Sigmoid colon (tissue), 7 donors: ENCODE results near the gene CLRN3. TPM values are rescaled to one million over a fixed set of nuclear protein-coding genes. Genes with fewer than 3 reads are reported as not detected.

Source experiments
- DNase-seq: peaks from one replicate; pipeline ENCODE4 v3.0.0-alpha.2; 2019
- H3K27ac ChIP-seq, 4 donors: fragments of 200-600 bp; sonication (generic); one replicate each; pipeline ENCODE4 v1.5.1; 2016 to 2019; ENCODE audit warnings: mild to moderate bottlenecking in 1 of 4
- H3K27me3 ChIP-seq, 3 donors: fragments of 200-600 bp; sonication (generic); one replicate each; pipeline ENCODE4 v1.5.1; 2019; ENCODE audit warnings: mild to moderate bottlenecking in 1 of 3
- H3K36me3 ChIP-seq, 4 donors: fragments of 200-600 bp; sonication (generic); one replicate each; pipeline ENCODE4 v1.5.1; 2016 to 2019
- H3K4me1 ChIP-seq, 4 donors: fragments of 200-600 bp; sonication (generic); one replicate each; pipeline ENCODE4 v1.5.1; 2017 to 2019
- H3K4me3 ChIP-seq, 4 donors: fragments of 200-600 bp; sonication (generic); one replicate each; pipeline ENCODE4 v1.5.1; 2017 to 2019; ENCODE audit warnings: mild to moderate bottlenecking in 2 of 4, moderate library complexity in 1 of 4
- H3K9me3 ChIP-seq, 4 donors: fragments of 200-600 bp in 3 of 4; sonication (generic) in 3 of 4; one replicate each; pipeline versions ENCODE4 v1.5.1 to v1.6.1; 2013 to 2019
- CTCF ChIP-seq, 4 experiments: fragments of 450-650 bp in 3 of 4; fragments of 200-600 bp in 1 of 4; IDR thresholded peaks; one replicate each; pipeline ENCODE4 v1.5.1; 2016 to 2019; ENCODE audit warnings: antibody characterized with exemption in 4 of 4, mild to moderate bottlenecking in 3 of 4, moderate library complexity in 2 of 4
- EP300 ChIP-seq, 4 donors: sonication (generic); formaldehyde crosslinking; IDR thresholded peaks; one replicate each; pipeline ENCODE4 v1.6.1; 2017; ENCODE audit warnings: antibody characterized with exemption in 4 of 4
- POLR2A ChIP-seq, 2 donors: fragments of 450-650 bp; IDR thresholded peaks; one replicate each; pipeline ENCODE4 v1.6.1; 2016; ENCODE audit warnings: antibody characterized with exemption in 2 of 2, mild to moderate bottlenecking in 2 of 2, moderate library complexity in 2 of 2
- POLR2AphosphoS5 ChIP-seq, 4 donors: sonication (generic); formaldehyde crosslinking; IDR thresholded peaks; one replicate each; pipeline ENCODE4 v1.6.1; 2017; ENCODE audit warnings: antibody characterized with exemption in 4 of 4
- WGBS, 2 donors: extraction: QIAGEN DNeasy Blood & Tissue Kit; methylation state at CpG; one replicate each; pipeline ENCODE4 v1.1.7; 2013; 5-methylcytosine and 5-hydroxymethylcytosine counted together
- intact Hi-C: fragments of 100-400 bp; cut with DNase I; formaldehyde crosslinking; loops from one replicate; pipeline ENCODE4 v1.15.1; 2023
- polyA plus RNA-seq, 3 donors: library from polyadenylated mRNA; stranded (reverse); fragments of 200-250 nt; gene quantifications; one replicate each; pipeline ENCODE4 v1.2.3, GENCODE V29; 2013
- total RNA-seq, 4 donors: library from RNA; depleted of rRNA; stranded (reverse); fragments of >200 nt; gene quantifications; one replicate each; pipeline ENCODE4 v1.1.0, GENCODE V29; 2016
- donor health status: healthy with polysubstance abuse.
- donor health status: Bipolar disorder and iron deficiency.
- donor health status: healthy.

Gene CLRN3
- total and polyA plus RNA-seq, 7 donors = 37.8 to 88.9 (median 56.2) TPM; not detected in 4

GRCh38 chr10:127894146-127894545 is 1.4 kb upstream of the CLRN3 start:
- intact Hi-C loops = no loop called here
- Histone ChIP-seq H3K9me3 (no peaks in the 10 kb centered on the region), H3K4me3 (no peak overlapping the region), H3K27ac (no peak overlapping the region), H3K27me3 (no peaks in the 10 kb centered on the region), H3K36me3 (no peaks in the 10 kb centered on the region), H3K4me1 (no peaks in the 10 kb centered on the region)
- WGBS, 2 donors = 43 to 77% methylated on average over 1 of the region's 1 CpG
- DNase-seq = no peak
- TF ChIP-seq CTCF (IDR thresholded peaks at IDR 0.05) (no peak), POLR2AphosphoS5 (IDR thresholded peaks at IDR 0.05) (no peak), POLR2A (IDR thresholded peaks at IDR 0.05) (no peak), EP300 (IDR thresholded peaks at IDR 0.05) (no peak)

- no peak for TF ChIP-seq POLR2A (IDR thresholded peaks at IDR 0.05)
- no peak for TF ChIP-seq EP300 (IDR thresholded peaks at IDR 0.05)
- TF ChIP-seq POLR2AphosphoS5 (IDR thresholded peaks at IDR 0.05) = no peak
- no peak for TF ChIP-seq CTCF (IDR thresholded peaks at IDR 0.05)
- Histone ChIP-seq H3K36me3 (no peaks in the 10 kb centered on the region), H3K27me3 (no peaks in the 10 kb centered on the region), H3K27ac (no peak overlapping the region), H3K4me1 (no peaks in the 10 kb centered on the region), H3K9me3 (no peaks in the 10 kb centered on the region), H3K4me3 (no peak overlapping the region)
- 17 to 77% methylated on average over 3 of the region's 3 CpGs for WGBS, 2 donors
- intact Hi-C loops = no loop called here
- no peak for DNase-seq
Observed at GRCh38 chr10:127890832-127891334, 1.9 kb downstream of the CLRN3 start.

GRCh38 chr10:127890216-127890615 is 2.5 kb downstream of the CLRN3 start:
- Histone ChIP-seq H3K27ac (no peak overlapping the region), H3K4me1 (no peaks in the 10 kb centered on the region)
- 13 to 42% methylated on average over 3 of the region's 3 CpGs for WGBS, 2 donors

GRCh38 chr10:127889605-127890195 is 3.0 kb downstream of the CLRN3 start:
- Histone ChIP-seq H3K9me3 (no peaks in the 10 kb centered on the region), H3K27ac (peak overlapping the region in 2 of 4 donors; percentile 20 to 43), H3K27me3 (no peaks in the 10 kb centered on the region), H3K4me3 (no peak overlapping the region), H3K36me3 (no peaks in the 10 kb centered on the region), H3K4me1 (no peaks in the 10 kb centered on the region)
- intact Hi-C loops = no loop called here
- 7 to 41% methylated on average over 4 of the region's 4 CpGs for WGBS, 2 donors
- no peak for DNase-seq
- TF ChIP-seq POLR2AphosphoS5 (IDR thresholded peaks at IDR 0.05) (peak in 1 of 4 donors; percentile 36), POLR2A (IDR thresholded peaks at IDR 0.05) (no peak)

More at GRCh38 chr10:127890216-127890615, 2.5 kb downstream of the CLRN3 start:
- DNase-seq = no peak
- H3K9me3 ChIP-seq = no peaks in the 10 kb centered on the region
- no peak overlapping the region for H3K4me3 ChIP-seq
- intact Hi-C loops = no loop called here
- H3K27me3 ChIP-seq = no peaks in the 10 kb centered on the region
- TF ChIP-seq POLR2A (IDR thresholded peaks at IDR 0.05) (no peak), POLR2AphosphoS5 (IDR thresholded peaks at IDR 0.05) (no peak), EP300 (IDR thresholded peaks at IDR 0.05) (no peak), CTCF (IDR thresholded peaks at IDR 0.05) (no peak)
- H3K36me3 ChIP-seq = no peaks in the 10 kb centered on the region

- WGBS, 2 donors = 19 to 71% methylated on average over 13 of the region's 13 CpGs
- no peaks in the 10 kb centered on the region for H3K4me1 ChIP-seq
- no peaks in the 10 kb centered on the region for H3K27me3 ChIP-seq
- no peaks in the 10 kb centered on the region for H3K36me3 ChIP-seq
- H3K9me3 ChIP-seq = no peaks in the 10 kb centered on the region
- no peak overlapping the region for H3K4me3 ChIP-seq
- H3K27ac ChIP-seq = peak overlapping the region in 2 of 4 donors; percentile 20 to 43
- intact Hi-C loops = no loop called here
- TF ChIP-seq POLR2A (IDR thresholded peaks at IDR 0.05) = peak in 1 of 2 donors; percentile 19
- no peak for TF ChIP-seq CTCF (IDR thresholded peaks at IDR 0.05)
- TF ChIP-seq POLR2AphosphoS5 (IDR thresholded peaks at IDR 0.05) = no peak
- no peak for TF ChIP-seq EP300 (IDR thresholded peaks at IDR 0.05)
- no peak for DNase-seq
Observed at GRCh38 chr10:127888521-127889312, 4.0 kb downstream of the CLRN3 start.
